GM21526 (cell line): ENCODE data around the gene TCN1.
A peak's percentile ranks its signal among the peaks of the same experiment; 100 is the strongest.
"Not testable (repeated sequence)": the region's sequence is repeated elsewhere in the genome, so short reads cannot be mapped to it uniquely, and the experiment has no call there.

Source experiments
- ATAC-seq: cut with Tn5 transposase; IDR thresholded peaks from one replicate; pipeline ENCODE4 v1.9.1; 2021; ENCODE audit warnings: moderate library complexity; ENCODE audit not compliant: unreplicated experiment, low FRiP score

The TCN1 gene

DNA sequence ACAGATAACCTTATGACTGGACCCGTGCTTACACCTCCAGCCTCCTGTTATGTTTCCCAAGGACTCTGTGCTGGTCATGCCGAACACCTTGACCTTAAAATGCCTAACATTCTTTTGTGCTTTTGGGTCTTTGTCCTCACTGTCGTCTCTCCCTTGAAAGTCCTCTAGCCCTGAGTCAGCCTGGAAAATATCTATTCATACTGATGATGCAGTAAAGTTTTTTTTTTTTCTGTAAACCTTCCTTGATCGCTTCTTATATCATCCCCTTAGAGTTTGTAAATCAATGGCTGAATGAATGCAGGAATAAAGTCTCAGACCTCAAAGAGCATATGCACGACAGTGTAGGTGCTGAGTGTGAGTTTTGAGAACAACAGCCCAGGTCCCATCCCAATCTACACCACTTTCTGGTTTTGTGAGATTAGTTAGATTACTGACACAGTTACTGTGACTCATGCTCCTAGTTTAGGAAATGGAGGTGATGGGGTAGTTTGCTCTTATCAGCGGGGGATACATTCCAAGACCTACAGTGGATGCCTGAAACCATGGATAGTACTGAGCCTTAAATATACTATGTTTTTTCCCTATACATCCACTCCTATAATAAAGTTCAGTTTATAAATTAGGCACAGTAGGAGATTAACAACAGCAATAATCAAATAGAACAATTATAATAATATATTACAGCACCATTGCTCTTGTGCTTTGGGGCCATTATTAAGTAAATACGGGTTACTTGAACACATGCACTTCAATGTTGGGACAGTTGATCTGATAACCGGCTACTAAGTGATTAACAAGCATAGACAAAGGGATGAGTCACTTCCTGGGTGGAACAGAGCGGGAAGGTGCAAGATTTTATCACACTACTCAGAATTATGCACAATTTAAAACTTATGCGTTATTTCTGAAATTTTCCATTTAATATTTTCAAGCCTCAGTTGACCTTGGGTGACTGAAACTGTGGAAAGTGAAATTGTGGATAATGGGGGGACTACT, 8.6 kb downstream of the TCN1 start:
- no peak for ATAC-seq

DNA sequence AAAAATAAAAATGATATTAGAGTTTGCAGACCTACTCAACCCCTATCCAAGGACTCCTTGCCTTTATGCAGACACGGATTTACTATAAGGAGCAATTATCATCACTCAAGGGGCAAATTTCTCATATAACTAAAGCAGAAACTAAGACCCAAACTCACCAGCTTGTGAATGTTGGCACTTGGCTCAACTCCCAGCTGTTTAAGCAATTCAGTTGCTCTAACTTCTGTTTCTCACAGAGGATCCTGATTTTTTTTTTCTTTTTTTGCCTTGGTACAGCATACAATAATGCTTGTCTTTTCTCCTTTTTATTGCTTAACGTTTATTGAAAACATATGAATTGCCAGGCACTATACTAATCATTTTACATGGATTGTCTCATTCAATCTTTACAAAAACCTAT, 11.4 kb downstream of the TCN1 start:
- no peak for ATAC-seq

DNA sequence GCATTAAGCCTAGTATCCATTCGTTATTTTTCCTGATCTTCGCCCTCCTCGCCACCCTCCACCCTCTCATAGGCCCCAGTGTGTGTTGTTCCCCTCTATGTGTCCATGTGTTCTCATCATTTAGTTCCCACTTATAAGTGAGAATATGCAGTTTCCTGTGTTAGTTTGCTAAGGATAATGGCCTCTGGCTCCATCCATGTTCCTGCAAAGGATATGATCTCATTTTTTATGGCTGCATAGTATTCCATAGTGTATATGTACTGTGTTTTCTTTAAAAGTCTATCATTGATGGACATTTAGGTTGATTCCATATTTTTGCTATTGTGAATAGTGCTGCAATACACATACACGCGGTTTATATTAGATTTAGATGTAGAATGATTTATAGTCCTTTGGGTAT, 14.9 kb downstream of the TCN1 start:
- ATAC-seq, result not testable (repeated sequence)

DNA sequence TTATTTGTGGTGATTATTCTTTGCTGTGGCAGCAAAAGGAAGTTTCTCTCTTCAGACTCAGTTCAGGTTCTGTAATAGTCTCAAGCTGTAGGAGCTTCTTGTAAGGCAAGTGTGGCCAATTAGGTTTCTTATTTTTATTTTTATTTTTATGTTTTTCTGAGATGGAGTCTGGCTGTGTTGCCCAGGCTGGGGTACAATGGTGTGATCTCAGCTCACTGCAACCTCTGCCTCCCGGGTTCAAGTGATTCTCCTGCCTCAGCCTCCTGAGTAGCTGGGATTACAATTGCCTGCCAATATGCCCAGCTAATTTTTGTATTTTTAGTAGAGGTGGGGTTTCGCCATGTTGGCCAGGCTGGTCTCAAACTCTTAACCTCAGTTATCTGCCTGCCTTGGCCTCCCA, 16.7 kb downstream of the TCN1 start:
- not testable (repeated sequence) for ATAC-seq

DNA sequence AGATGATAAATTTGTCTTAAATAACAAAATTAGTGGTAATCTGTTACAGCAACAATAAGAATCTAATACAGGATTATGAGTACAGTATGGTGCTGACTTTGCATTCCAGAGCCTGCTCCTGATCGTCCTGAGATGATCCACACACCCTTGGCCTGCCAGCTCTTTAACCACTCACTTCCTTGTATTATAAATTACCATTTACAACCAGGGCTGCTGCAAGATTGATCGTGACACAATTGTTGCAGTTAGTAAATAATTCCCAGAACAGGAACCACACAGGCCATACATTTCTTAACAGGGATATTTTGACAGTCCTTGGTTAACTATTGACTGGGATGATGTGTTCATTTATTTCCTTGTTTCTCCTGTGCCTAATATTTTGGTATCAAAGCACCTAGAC, 17.2 kb downstream of the TCN1 start:
- no peak for ATAC-seq

DNA sequence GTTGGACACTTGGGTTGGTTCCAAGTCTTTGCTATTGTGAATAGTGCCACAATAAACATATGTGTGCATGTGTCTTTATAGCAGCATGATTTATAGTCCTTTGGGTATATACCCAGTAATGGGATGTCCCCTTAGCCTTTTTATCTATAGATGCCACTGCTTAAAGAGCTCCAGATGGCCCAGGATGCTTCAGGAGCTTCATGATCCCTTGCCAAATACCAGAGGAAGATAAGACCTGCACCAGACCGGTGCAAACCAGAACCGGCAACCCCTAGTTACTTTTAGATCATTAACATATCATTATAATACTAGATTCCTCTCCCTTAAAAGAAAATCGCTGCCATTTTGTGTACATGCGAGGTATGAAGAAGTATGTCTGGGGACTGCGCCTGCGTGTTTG, 17.8 kb downstream of the TCN1 start:
- ATAC-seq, result not testable (repeated sequence)

DNA sequence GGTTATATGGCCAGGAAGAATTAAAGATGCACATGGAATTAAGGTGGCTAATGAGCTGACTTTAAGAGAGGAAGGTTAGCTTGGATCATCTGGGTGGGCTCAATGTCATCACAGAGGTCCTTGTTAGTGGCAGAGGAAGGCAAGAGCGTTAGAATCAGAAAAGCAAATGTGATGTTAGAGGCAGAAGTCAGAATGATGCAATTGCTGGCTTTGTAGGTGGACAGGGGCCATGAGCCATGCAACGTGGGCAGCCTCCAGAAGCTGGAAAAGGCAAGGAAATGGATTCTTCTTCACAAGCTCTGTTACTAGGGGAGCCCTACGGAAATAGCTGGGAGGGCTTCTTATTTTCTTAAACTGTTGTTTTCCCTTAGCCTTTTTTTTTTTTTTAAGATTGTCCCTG, 18.7 kb downstream of the TCN1 start:
- no peak for ATAC-seq

DNA sequence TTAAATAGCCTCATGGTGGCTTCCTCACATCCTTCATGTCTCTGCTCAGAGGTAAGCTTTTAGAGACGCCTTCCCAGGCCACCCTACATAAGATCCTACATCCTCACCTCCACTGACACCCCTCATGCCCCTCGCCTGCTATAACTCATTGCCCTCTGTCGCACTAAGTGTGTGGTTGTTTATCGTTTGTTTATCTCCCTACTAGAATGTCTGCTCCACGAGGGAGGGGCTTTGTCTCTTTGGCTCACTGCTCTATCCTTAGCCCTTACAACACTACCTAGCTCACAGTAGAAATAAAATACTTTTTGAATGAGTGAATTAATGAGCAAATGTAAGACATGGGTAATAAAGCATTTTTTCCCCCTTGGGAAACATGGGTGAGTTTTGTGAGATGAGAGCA, 19.7 kb downstream of the TCN1 start:
- ATAC-seq, result no peak

DNA sequence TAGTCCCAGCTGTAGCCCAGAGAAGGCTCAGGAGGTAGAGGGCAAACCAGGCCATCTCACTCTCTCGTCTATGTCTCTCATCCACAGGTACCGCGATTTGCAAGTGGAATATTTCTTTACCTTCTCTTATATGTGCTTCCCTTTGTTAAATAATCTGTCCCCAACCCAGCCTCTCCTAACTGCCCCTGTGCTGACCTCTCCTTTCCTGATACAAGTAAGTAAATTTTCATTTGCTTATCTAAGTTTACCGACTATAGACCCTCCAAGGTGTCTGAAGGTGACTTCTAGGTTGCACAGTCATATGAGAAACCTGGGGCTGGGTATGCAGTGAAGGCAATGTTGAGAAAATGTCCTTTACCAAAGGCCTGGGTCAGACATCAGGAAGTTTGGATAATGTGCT, 20.9 kb downstream of the TCN1 start, which contains the start of gene CBLIF:
Gene CBLIF, minus strand, starts transcription at position 101 of the 400 bp plus-strand sequence. Its CDS starts 46 bp downstream, at position 55.
- ATAC-seq, result no peak

DNA sequence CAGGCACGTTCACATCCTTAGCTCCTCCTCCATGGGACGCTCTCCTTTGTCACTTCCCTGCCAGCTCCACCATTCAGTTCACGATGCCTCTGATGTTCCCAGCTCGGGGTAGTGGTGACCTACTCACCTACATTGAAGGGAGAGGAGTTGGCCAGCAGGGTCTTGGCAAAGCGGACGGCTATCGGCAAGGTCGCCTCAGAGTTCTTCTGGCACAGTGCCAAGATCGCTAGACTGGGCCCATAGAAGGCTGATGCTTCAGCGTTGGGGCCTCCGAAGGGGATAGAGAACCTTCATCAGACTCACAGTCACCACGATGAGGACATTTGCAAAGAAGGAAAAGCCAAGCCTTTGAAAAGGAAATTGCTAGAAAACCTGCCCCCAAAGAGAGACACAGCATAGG, 24.0 kb downstream of the TCN1 start:
- ATAC-seq, result no peak

DNA sequence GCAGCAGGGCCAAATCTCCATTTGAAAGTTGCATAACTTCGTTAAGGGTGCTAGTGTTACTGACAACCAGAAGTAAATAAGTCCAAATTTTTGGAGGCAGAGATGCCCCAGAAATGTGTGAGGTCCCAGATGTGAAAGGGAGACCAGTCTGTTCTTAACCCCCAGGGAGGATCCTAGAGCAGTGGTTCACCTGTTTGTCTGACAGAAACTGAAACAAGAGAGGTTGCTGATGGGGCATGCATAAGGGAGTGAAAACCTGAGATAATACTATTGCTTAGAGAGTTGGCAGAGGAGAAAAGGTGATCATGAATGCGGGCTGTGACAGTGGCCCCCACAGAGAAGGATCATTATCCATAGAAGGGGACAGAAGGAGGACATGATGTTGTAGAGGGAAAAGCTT, 24.8 kb downstream of the TCN1 start:
- peak; percentile 66 for ATAC-seq

DNA sequence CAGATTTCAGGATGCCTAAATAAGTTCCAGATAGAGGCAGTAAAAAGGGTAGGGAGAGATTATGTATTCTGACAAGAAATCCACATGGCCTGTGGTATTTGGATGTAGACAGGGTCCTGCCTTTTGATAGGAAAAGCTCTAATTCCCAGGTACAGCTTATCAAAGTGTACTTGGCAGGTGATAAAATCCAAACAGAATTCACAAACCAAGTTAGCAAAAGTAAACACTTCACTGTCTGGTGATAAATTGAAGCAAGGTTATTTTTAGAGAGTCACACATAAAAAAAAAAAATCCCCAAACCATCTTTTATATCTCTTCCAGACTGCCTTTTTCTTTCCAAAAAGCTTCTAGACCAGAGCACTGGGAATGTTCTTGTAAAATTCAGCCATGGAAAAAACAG, 26.7 kb downstream of the TCN1 start:
- no peak for ATAC-seq

DNA sequence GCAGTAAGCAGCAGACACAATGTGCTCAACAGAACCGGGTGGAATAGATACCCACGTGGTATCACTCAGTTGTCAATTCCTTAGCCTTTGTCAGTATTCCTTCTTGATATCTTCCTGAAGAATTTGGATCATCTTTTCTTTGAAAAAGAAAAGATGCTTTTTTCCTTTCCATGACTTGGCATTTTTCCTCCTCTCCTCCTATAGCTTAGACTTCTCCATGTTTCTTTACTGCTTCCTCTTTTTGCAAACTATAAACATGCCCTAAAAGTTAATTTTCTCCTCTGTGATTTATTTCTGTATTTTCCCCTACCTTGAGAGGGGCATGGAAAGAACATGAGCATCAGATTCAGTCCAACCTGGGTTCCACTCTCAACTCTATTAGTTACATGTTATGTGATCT, 32.7 kb downstream of the TCN1 start:
- no peak for ATAC-seq

DNA sequence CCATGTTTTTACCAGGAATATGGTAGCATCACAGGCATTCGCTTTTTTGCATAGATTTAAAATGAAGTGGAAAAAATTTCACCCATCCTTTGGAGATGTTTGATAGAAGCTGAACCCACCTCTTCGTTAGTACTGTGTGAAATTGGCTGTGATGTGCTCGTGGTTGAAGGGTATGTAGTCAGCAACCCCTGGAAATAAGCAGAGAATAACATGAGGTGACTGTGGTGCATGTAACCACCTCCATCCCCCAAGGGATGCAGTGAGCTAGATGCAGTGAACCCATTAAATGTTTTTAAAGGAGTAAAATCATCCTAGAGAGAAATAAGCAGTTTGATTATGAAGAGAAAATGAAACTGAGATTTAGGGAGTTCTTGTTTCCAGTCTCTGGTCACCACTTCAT, 36.9 kb downstream of the TCN1 start:
- ATAC-seq, result no peak

DNA sequence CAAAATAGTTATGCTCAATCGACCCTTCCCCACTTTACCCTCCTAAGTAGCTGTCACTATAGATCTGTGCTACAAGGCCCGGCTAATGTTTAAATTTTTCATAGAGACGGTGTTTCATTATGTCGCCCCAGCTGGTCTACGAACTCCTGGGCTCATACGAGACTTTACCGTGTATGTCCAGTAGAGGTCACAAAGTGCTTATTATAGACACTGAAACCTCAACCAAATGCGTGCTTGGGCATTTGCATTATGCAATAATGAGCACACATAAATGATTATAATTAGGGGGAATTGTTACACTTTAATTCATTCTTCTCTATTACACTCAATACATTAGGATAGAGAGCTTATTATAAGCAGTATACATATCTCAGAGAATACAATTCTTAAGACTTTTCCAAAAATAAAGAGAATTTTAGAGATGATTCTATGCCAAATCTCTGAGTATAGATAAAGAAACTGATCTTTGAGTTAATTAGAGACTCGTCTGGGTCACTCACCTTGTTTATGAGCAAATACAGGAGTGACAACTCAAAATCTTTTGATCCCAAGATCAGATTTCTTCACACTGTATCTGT, 43.2 kb downstream of the TCN1 start:
- peak; percentile 87 for ATAC-seq

DNA sequence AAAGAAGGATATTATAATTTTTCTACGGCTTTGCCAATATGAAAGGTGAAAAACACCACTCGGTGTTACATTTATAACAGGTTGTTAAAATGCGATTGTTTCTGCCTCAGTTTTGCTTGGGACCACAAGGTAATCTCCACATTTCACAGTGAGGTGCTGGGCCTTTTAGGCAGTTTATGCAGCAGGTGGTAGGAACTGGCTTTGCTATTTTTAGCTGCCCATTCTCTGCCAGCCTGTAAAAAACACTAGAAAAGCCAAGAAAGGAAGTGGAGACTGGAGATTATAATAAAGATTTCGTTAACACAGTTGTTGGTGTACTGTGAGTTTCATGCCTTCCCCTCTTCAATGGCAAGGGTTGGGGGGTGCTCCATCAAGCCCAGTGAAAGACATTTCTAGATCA, 47.7 kb downstream of the TCN1 start:
- ATAC-seq, result no peak

DNA sequence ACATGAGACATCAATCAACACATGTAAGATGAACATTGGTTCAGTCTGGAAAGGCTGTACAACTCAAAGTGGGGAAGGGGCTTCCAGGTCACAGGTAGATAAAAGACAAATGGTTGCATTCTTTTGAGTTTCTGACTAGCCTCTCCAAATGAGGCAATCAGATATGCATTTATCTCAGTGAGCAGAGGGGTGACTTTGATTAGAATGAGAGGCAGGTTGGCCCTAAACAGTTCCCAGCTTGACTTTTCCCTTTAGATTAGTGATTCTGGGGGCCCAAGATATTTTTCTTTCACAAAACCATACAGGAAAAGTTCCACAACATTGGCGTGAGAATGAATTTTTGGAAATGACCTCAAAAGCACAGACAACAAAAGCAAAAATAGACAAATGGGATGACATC, 49.9 kb downstream of the TCN1 start:
- ATAC-seq, result not testable (repeated sequence)

DNA sequence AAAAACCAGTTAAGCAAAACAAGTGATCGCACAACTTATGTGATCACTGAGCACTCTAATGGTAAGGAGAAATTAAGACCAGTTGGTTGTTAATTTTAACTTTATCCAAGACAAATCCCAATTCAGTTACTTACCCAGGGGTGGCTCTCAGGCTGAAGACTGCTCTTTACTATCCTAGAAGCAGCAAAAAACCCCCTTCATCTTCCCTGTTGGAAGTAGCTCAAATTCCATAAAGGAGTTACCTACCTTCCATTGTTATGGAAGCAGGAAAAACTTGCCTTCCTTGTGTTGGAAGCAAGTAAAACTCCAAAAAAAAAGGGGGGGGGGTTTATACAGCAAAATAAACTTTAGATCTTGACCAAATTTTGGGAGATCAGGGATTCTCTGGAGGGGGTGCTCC, 50.5 kb downstream of the TCN1 start:
- ATAC-seq, result no peak

DNA sequence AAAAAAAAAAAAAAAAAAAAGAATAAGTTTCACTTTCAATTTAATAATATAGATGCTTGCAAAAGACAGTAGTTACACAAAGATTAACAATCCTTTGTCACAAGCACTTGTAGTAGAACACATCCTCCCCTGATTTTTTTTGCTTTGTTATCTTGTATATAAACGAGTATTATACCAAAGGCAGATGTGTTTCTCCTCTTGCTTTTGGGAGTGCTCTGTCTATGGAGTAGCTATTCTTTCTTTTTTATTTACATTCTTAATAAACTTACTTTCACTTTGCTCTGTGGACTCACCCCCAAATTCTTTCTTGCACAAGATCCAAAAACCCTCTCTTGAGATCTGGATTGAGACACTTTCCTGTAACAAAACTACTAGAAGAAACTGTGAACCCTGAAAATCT, 52.3 kb downstream of the TCN1 start:
- no peak for ATAC-seq

DNA sequence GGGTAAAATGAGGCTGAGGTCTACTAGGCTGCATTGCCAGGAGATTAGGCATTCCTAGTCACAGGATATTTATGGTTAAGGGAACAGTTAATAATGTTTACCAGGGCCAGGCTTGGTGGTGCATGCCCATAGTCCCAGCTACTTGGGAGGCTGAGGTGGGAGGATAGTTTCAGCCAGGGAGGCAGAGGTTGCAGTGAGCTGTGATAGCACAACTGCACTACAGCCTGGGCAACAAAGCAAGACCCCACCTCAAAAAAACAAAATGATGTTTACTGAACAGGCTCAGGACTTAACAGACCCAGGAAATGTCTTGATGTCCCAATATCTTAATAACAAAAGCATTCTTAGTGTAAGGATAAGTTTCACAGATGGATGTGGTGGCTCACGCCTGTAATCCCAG, 52.9 kb downstream of the TCN1 start:
- ATAC-seq, result no peak

DNA sequence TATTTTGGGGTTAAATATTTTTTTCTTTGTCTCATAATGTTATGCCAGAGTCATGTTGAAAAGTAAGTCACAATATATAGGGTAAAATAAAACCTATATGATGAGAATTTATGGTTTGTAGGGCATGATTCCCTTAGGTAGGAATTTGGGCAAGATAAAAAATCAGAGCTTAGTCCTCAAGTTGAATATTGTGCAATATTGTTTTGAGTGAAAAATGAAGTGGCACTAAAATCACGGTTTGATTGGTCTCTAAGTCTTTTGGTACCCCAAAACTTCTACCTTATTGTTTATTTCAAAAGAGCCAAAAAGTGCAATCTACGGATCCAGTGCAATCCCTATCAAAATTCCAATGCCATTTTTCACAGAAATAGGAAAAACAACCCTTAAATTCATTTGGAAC, 54.1 kb downstream of the TCN1 start:
- ATAC-seq, result no peak

DNA sequence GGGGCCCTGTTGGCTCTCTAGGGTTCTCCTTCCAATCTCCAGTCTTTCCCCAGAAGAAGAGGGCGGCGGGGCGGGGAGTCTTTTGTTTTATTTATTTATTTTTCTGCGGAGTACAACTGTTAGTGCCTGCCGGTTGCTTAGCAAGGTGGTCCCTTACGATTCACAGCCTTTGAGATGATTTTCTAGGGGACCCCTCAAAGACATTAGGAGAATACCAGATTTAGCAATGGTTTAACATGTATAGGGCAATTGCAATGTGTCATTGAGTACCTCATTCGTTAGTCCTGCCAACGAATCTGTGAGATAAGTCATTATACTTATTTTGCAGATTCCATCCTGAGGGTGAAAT, 55.4 kb downstream of the TCN1 start:
- ATAC-seq, result no peak
